Mucosa of descending colon (tissue), 3 donors: Measurements from ENCODE around the gene MUC5B. TPM values are rescaled to one million over a fixed set of nuclear protein-coding genes. Genes with fewer than 3 reads are reported as not detected.

Experiments
- ATAC-seq: fragments of 200-7000 bp; cut with Tn5 transposase; one replicate; pipeline ENCODE4 v1.9.1; 2020; ENCODE audit warnings: mild to moderate bottlenecking, moderate library complexity
- DNase-seq, 3 donors: peaks; one replicate each; pipeline ENCODE4 v3.0.0-alpha.2; 2020
- H3K36me3 ChIP-seq: fragments of 200-600 bp; one replicate; pipeline ENCODE4 v1.8.0; 2021; ENCODE audit warnings: low read depth, mild to moderate bottlenecking
- H3K4me1 ChIP-seq: fragments of 200-600 bp; one replicate; pipeline ENCODE4 v1.8.0; 2021; ENCODE audit warnings: low read depth, mild to moderate bottlenecking
- H3K4me3 ChIP-seq: fragments of 200-600 bp; one replicate; pipeline ENCODE4 v1.8.0; 2021; ENCODE audit warnings: mild to moderate bottlenecking
- H3K9me3 ChIP-seq: fragments of 200-600 bp; one replicate; pipeline ENCODE4 v1.8.0; 2021; ENCODE audit warnings: mild to moderate bottlenecking
- intact Hi-C, 2 donors: fragments of 100-400 bp; cut with DNase I in 1 of 2; cut with micrococcal nuclease in 1 of 2; formaldehyde crosslinking; loops; one replicate each; pipeline versions ENCODE4 v1.11.0 to v1.11.1; 2022; cut with DNase I, micrococcal nuclease
- total RNA-seq, 3 donors: library from RNA; stranded (reverse); fragmentation: NEBNext Ultra II Directional in 2 of 3; extraction: Animal tissue kit (Norgen Biotek cat#: 25700) in 2 of 3; gene quantifications; one replicate each; pipeline versions ENCODE4 v1.2.1 to v1.2.4, GENCODE V29; 2021 to 2023
- TF ChIP-seq, protein P1 (sequence below): fragments of 200-600 bp; IDR thresholded peaks from one replicate; pipeline ENCODE4 v1.8.0; 2022; ENCODE audit warnings: antibody characterized with exemption, mild to moderate bottlenecking
- donor health status: DM: no; HTN: no; CAD: no; lungs with moderate emphysema.
- donor health status: DM: no; HTN: no; CAD: no.
- donor health status: DM: no; HTN: yes; CAD: no.

MUC5B gene
- total RNA-seq, 3 donors from 2014 or later = 133 to 431 (median 135) TPM

DNA sequence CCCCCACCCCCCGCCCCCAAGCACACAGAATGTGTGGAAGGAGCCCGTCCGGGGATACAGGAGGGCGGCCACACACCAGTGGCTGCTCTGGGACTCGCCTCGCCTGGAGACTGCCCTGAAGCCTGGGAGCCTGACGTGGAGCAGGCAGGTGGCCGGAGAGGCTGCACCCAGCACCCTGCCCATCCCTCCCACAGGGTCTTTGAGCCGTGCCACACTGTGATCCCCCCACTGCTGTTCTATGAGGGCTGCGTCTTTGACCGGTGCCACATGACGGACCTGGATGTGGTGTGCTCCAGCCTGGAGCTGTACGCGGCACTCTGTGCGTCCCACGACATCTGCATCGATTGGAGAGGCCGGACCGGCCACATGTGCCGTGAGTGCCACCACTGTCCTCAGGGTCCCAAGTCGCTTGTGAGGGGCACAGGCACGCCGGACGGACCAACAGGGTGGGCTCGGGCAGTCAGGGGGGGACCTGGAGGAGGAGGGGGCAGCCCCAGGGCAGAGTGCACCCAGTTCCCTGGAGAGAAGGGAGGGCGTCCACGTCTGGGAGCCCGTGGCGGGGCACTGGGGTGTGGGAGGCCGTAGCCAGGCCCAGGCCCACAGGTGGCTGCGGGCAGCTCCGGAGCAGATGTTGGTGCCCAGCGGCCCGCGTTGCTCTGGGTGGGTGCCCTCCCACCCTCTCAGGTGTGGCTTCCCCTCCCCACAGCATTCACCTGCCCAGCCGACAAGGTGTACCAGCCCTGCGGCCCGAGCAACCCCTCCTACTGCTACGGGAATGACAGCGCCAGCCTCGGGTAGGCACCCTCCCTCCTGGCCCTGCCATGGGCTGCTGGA lies 27.0 kb upstream of the MUC5B start:
- H3K36me3 ChIP-seq = no peaks in the 10 kb centered on the region
- peak in 2 of 3 donors; percentile 18 to 39 for DNase-seq
- intact Hi-C loops = no loop called here

GRCh38 chr11:1196516-1197391 lies 26.1 kb upstream of the MUC5B start:
- intact Hi-C loops = no loop called here
- H3K36me3 ChIP-seq = no peaks in the 10 kb centered on the region

More for the DNA sequence above, 27.0 kb upstream of the MUC5B start:
- TF ChIP-seq, protein P1, sequence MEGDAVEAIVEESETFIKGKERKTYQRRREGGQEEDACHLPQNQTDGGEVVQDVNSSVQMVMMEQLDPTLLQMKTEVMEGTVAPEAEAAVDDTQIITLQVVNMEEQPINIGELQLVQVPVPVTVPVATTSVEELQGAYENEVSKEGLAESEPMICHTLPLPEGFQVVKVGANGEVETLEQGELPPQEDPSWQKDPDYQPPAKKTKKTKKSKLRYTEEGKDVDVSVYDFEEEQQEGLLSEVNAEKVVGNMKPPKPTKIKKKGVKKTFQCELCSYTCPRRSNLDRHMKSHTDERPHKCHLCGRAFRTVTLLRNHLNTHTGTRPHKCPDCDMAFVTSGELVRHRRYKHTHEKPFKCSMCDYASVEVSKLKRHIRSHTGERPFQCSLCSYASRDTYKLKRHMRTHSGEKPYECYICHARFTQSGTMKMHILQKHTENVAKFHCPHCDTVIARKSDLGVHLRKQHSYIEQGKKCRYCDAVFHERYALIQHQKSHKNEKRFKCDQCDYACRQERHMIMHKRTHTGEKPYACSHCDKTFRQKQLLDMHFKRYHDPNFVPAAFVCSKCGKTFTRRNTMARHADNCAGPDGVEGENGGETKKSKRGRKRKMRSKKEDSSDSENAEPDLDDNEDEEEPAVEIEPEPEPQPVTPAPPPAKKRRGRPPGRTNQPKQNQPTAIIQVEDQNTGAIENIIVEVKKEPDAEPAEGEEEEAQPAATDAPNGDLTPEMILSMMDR = no peak
- Histone ChIP-seq H3K4me1 (peaks cover 14% of the 10 kb centered on the region), H3K4me3 (no peak overlapping the region), H3K9me3 (no peaks in the 10 kb centered on the region)
- ATAC-seq = no peak

DNA sequence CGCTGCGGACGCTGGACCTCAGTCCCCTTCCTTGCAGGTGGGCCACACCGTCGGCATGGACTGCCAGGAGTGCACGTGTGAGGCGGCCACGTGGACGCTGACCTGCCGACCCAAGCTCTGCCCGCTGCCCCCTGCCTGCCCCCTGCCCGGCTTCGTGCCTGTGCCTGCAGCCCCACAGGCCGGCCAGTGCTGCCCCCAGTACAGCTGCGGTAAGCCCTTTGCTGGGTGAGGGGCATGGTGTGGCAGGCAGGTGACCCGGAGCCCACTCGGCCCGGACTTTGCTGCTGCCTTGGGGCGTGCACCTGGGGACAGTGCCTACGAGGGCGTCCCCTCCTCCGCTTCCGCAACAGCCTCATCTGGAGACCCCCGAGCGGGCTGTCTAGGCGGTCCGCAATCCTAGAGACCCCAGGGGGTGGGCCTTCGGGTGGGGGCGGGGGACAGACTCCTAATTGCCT lies 25.4 kb upstream of the MUC5B start:
- DNase-seq = peak in 2 of 3 donors; percentile 23 to 45
- H3K9me3 ChIP-seq = no peaks in the 10 kb centered on the region

More at GRCh38 chr11:1196516-1197391, 26.1 kb upstream of the MUC5B start:
- ATAC-seq = no peak
- Histone ChIP-seq H3K4me3 (no peak overlapping the region), H3K4me1 (peaks cover 14% of the 10 kb centered on the region), H3K9me3 (no peaks in the 10 kb centered on the region)
- DNase-seq = peak in 1 of 3 donors; percentile 14
- TF ChIP-seq, protein P1 = no peak

GRCh38 chr11:1197886-1198560 lies 24.8 kb upstream of the MUC5B start:
- H3K9me3 ChIP-seq = no peaks in the 10 kb centered on the region
- no peaks in the 10 kb centered on the region for H3K36me3 ChIP-seq
- ATAC-seq (no peak), DNase-seq (peak in 1 of 3 donors; percentile 19)
- H3K4me1 ChIP-seq = peaks cover 19% of the 10 kb centered on the region
- intact Hi-C loops = no loop called here
- TF ChIP-seq, protein P1 = no peak
- H3K4me3 ChIP-seq = no peak overlapping the region

More for the DNA sequence above, 25.4 kb upstream of the MUC5B start:
- Histone ChIP-seq H3K36me3 (no peaks in the 10 kb centered on the region), H3K4me3 (no peak overlapping the region), H3K4me1 (peaks cover 14% of the 10 kb centered on the region)
- intact Hi-C loops = no loop called here
- no peak for ATAC-seq
- TF ChIP-seq, protein P1 = no peak

- TF ChIP-seq, protein P1 = no peak
- intact Hi-C loops = no loop called here
- H3K9me3 ChIP-seq = no peaks in the 10 kb centered on the region
- no peaks in the 10 kb centered on the region for H3K36me3 ChIP-seq
- DNase-seq = peak; percentile 21 to 47 (median 27)
- H3K4me1 ChIP-seq = peaks cover 26% of the 10 kb centered on the region
- ATAC-seq = no peak
- no peak overlapping the region for H3K4me3 ChIP-seq
Measured at GRCh38 chr11:1198561-1199240, 24.2 kb upstream of the MUC5B start.
